Liver (tissue), 9 donors: Measurements from ENCODE around the gene SRSF5. TPM values are rescaled to one million over a fixed set of nuclear protein-coding genes. Genes with fewer than 3 reads are reported as not detected.

ENCODE experiments used
- DNase-seq: peaks from one replicate; pipeline ENCODE4 v3.0.0-alpha.2; 2017; ENCODE audit warnings: low spot score
- H3K27ac ChIP-seq, 2 donors: one replicate each; pipeline ENCODE4 v1.7.0; 2013; ENCODE audit warnings: inconsistent platforms in 2 of 2, low read length in 2 of 2, control low read depth in 1 of 2, low read depth in 1 of 2, mild to moderate bottlenecking in 1 of 2
- H3K27me3 ChIP-seq, 4 donors: one replicate each; pipeline versions ENCODE4 v1.6.1 to v1.7.0; 2013; ENCODE audit warnings: low read length in 3 of 4, inconsistent platforms in 1 of 4, mild to moderate bottlenecking in 1 of 4, moderate library complexity in 1 of 4; ENCODE audit not compliant: control insufficient read depth in 4 of 4, insufficient read depth in 4 of 4
- H3K36me3 ChIP-seq, 4 donors: one replicate each; pipeline versions ENCODE4 v1.6.1 to v1.7.0; 2013; ENCODE audit warnings: low read length in 3 of 4, mild to moderate bottlenecking in 3 of 4, low read depth in 1 of 4, moderate library complexity in 1 of 4; ENCODE audit not compliant: control insufficient read depth in 4 of 4, insufficient read depth in 3 of 4
- H3K4me1 ChIP-seq, 4 donors: one replicate each; pipeline versions ENCODE4 v1.6.1 to v1.7.0; 2013; ENCODE audit warnings: low read length in 3 of 4, mild to moderate bottlenecking in 3 of 4, moderate library complexity in 1 of 4; ENCODE audit not compliant: control insufficient read depth in 4 of 4, insufficient read depth in 4 of 4
- H3K4me3 ChIP-seq, 3 donors: one replicate each; pipeline versions ENCODE4 v1.6.1 to v1.7.0; 2013; ENCODE audit warnings: low read length in 3 of 3, control low read depth in 1 of 3, low read depth in 1 of 3, mild to moderate bottlenecking in 1 of 3
- H3K9ac ChIP-seq, 2 donors: one replicate each; pipeline ENCODE4 v1.7.0; 2013; ENCODE audit warnings: low read length in 2 of 2, mild to moderate bottlenecking in 2 of 2, moderate library complexity in 2 of 2, control low read depth in 1 of 2, low read depth in 1 of 2
- H3K9me3 ChIP-seq, 4 donors: one replicate each; pipeline versions ENCODE4 v1.6.1 to v1.7.0; 2013; ENCODE audit warnings: low read length in 3 of 4; ENCODE audit not compliant: control insufficient read depth in 4 of 4
- ATF3 ChIP-seq: IDR thresholded peaks from 2 replicates; pipeline ENCODE4 v1.6.1; 2016; ENCODE audit warnings: antibody characterized with exemption
- CTCF ChIP-seq: fragments of 150-350 bp; IDR thresholded peaks from 2 replicates; pipeline ENCODE4 v1.5.1; 2017; ENCODE audit warnings: improper control_type of control experiment, low read depth, low read length; ENCODE audit not compliant: missing input control
- EGR1 ChIP-seq, 2 donors: IDR thresholded peaks; 2 replicates each; pipeline ENCODE4 v1.6.1; 2016 to 2018; ENCODE audit warnings: antibody characterized with exemption in 2 of 2, low read depth in 2 of 2
- FOXA1 ChIP-seq: IDR thresholded peaks from 2 replicates; pipeline ENCODE4 v1.6.1; 2016; ENCODE audit warnings: antibody characterized with exemption
- FOXA2 ChIP-seq: IDR thresholded peaks from 2 replicates; pipeline ENCODE4 v1.6.1; 2016; ENCODE audit warnings: antibody characterized with exemption
- GABPA ChIP-seq, 2 donors: IDR thresholded peaks in 1 of 2; conservative IDR thresholded peaks in 1 of 2; 2 replicates each; pipeline ENCODE4 v1.6.1; 2016; ENCODE audit warnings: antibody characterized with exemption in 2 of 2, mild to moderate bottlenecking in 1 of 2, moderate library complexity in 1 of 2
- HNF4A ChIP-seq, 2 donors: conservative IDR thresholded peaks; 2 replicates each; pipeline ENCODE4 v1.6.1; 2016; ENCODE audit warnings: antibody characterized with exemption in 2 of 2, mild to moderate bottlenecking in 2 of 2
- HNF4G ChIP-seq: IDR thresholded peaks from 2 replicates; pipeline ENCODE4 v1.6.1; 2016; ENCODE audit warnings: antibody characterized with exemption
- JUND ChIP-seq, 2 donors: IDR thresholded peaks; 2 replicates each; pipeline ENCODE4 v1.6.1; 2016; ENCODE audit warnings: antibody characterized with exemption in 2 of 2
- MAX ChIP-seq: IDR thresholded peaks from 2 replicates; pipeline ENCODE4 v1.6.1; 2016; ENCODE audit warnings: antibody characterized with exemption
- NR2F2 ChIP-seq: IDR thresholded peaks from 2 replicates; pipeline ENCODE4 v1.6.1; 2016; ENCODE audit warnings: antibody characterized with exemption
- RAD21 ChIP-seq, 2 donors: IDR thresholded peaks; 2 replicates each; pipeline ENCODE4 v1.6.1; 2016; ENCODE audit warnings: antibody characterized with exemption in 2 of 2, mild to moderate bottlenecking in 2 of 2
- REST ChIP-seq: IDR thresholded peaks from 2 replicates; pipeline ENCODE4 v1.6.1; 2016; ENCODE audit warnings: antibody characterized with exemption, mild to moderate bottlenecking
- RXRA ChIP-seq, 2 donors: IDR thresholded peaks; 2 replicates each; pipeline ENCODE4 v1.6.1; 2017 to 2018; ENCODE audit warnings: antibody characterized with exemption in 2 of 2, mild to moderate bottlenecking in 1 of 2
- SP1 ChIP-seq: IDR thresholded peaks from 2 replicates; pipeline ENCODE4 v1.6.1; 2018; ENCODE audit warnings: antibody characterized with exemption, mild to moderate bottlenecking
- TAF1 ChIP-seq: conservative IDR thresholded peaks from 2 replicates; pipeline ENCODE4 v1.6.1; 2016; ENCODE audit warnings: antibody characterized with exemption, mild to moderate bottlenecking
- YY1 ChIP-seq: IDR thresholded peaks from 2 replicates; pipeline ENCODE4 v1.6.1; 2016; ENCODE audit warnings: antibody characterized with exemption, mild to moderate bottlenecking
- ZBTB33 ChIP-seq: IDR thresholded peaks from 2 replicates; pipeline ENCODE4 v1.6.1; 2016; ENCODE audit warnings: antibody characterized with exemption
- WGBS: extraction: QIAGEN DNeasy Blood & Tissue Kit; methylation state at CpG from one replicate; pipeline ENCODE4 v1.1.7; 2013; 5-methylcytosine and 5-hydroxymethylcytosine counted together
- polyA plus RNA-seq, 2 donors: library from polyadenylated mRNA; stranded (reverse) in 1 of 2; unstranded in 1 of 2; fragments of 200-250 nt in 1 of 2; fragments of >200 nt in 1 of 2; fragmentation: Nextera tagmentation in 1 of 2; extraction: Ambion mirVana in 1 of 2; gene quantifications; one replicate each; pipeline versions ENCODE4 v1.2.1 to v1.2.3, GENCODE V29; 2013 to 2015
- total RNA-seq, 2 donors: library from RNA; depleted of rRNA; stranded (reverse); fragments of >200 nt; gene quantifications; one replicate each; pipeline ENCODE4 v1.2.3, GENCODE V29; 2014
- donor health status: healthy.
- donor health status: healthy.
- donor health status: healthy.
- donor health status: healthy.
- donor health status: healthy.

The SRSF5 gene
- total and polyA plus RNA-seq, 4 donors = 74.4 to 254 (median 148) TPM

- no peak overlapping the region for H3K9ac ChIP-seq
- H3K27ac ChIP-seq = peak overlapping the region; percentile 56 to 64
- H3K27me3 ChIP-seq = no peaks in the 10 kb centered on the region
- TF ChIP-seq FOXA2 (peak; percentile 63), YY1 (peak; percentile 90), TAF1 (peak; percentile 41), ZBTB33 (peak; percentile 81), GABPA (IDR thresholded peaks at IDR 0.05 in 1 of 2, conservative IDR thresholded peaks at IDR 0.05 in 1 of 2) (peak in 1 of 2 donors; percentile 31), SP1 (peak; percentile 100), EGR1 (IDR thresholded peaks at IDR 0.05; ENCODE audit: low read depth in 2 of 2) (peak in 1 of 2 donors; percentile 38), JUND (IDR thresholded peaks at IDR 0.05) (peak; percentile 87 to 92), MAX (peak; percentile 89), CTCF (peak; percentile 2), HNF4G (peak; percentile 100), REST (peak; percentile 62), RAD21 (IDR thresholded peaks at IDR 0.05) (peak; percentile 55 to 73), RXRA (IDR thresholded peaks at IDR 0.05) (peak; percentile 95 to 97), ATF3 (peak; percentile 62), FOXA1 (no peak), HNF4A (conservative IDR thresholded peaks at IDR 0.05) (peak; percentile 99 to 100), NR2F2 (peak; percentile 89)
- no peak overlapping the region for H3K4me3 ChIP-seq
- DNase-seq = no peak
- no peaks in the 10 kb centered on the region for H3K36me3 ChIP-seq
- peaks cover 11 to 28% (median 17%) of the 10 kb centered on the region in 4 donors for H3K4me1 ChIP-seq
- 47% methylated on average over 12 of the region's 12 CpGs for WGBS
- no peaks in the 10 kb centered on the region for H3K9me3 ChIP-seq
Measured at GRCh38 chr14:69808919-69809808, 42.2 kb downstream of the SRSF5 start.
